Mesothelial cell of epicardium (in vitro differentiated cells): ENCODE results near the gene SYNPO2. TPM values are rescaled to one million over a fixed set of nuclear protein-coding genes. Genes with fewer than 3 reads are reported as not detected.

Experiments
- DNase-seq, 2 experiments: peaks; one replicate each; pipeline ENCODE4 v3.0.0; 2021; ENCODE audit warnings: low spot score in 2 of 2; ENCODE audit not compliant: unreplicated experiment in 2 of 2
- H3K27ac Mint-ChIP-seq: 2 replicates; pipeline ENCODE4 v1.8.0; 2021; ENCODE audit warnings: mixed read lengths
- H3K27me3 Mint-ChIP-seq: 2 replicates; pipeline ENCODE4 v1.8.0; 2021; ENCODE audit warnings: low read depth, mixed read lengths
- H3K36me3 Mint-ChIP-seq: 2 replicates; pipeline ENCODE4 v1.8.0; 2021; ENCODE audit warnings: mixed read lengths
- H3K4me1 Mint-ChIP-seq: 2 replicates; pipeline ENCODE4 v1.8.0; 2021; ENCODE audit warnings: mixed read lengths
- H3K4me3 Mint-ChIP-seq: 2 replicates; pipeline ENCODE4 v1.8.0; 2021; ENCODE audit warnings: mild to moderate bottlenecking, moderate library complexity, mixed read lengths
- H3K9me3 Mint-ChIP-seq: 2 replicates; pipeline ENCODE4 v1.8.0; 2021; ENCODE audit warnings: mixed read lengths
- total RNA-seq: library from RNA; stranded (reverse); gene quantifications from 3 replicates; pipeline ENCODE4 v1.2.1, GENCODE V29; 2021
- TF ChIP-seq, protein P1 (sequence below): fragments of 200-600 bp; sonication (generic); IDR thresholded peaks from one replicate; pipeline ENCODE4 v1.5.0; 2021; ENCODE audit warnings: antibody characterized with exemption; ENCODE audit not compliant: unreplicated experiment

SYNPO2 gene
- total RNA-seq, 1 donor from 2014 or later, result 23.4 TPM

GRCh38 chr4:118953276-118953675 is 64.6 kb downstream of the SYNPO2 start:
- Mint-ChIP-seq H3K4me1 (peaks cover 16% of the 10 kb centered on the region), H3K4me3 (no peak overlapping the region), H3K27ac (no peak overlapping the region), H3K27me3 (no peaks in the 10 kb centered on the region), H3K9me3 (no peaks in the 10 kb centered on the region), H3K36me3 (peaks cover 1% of the 10 kb centered on the region)
- TF ChIP-seq, protein P1, sequence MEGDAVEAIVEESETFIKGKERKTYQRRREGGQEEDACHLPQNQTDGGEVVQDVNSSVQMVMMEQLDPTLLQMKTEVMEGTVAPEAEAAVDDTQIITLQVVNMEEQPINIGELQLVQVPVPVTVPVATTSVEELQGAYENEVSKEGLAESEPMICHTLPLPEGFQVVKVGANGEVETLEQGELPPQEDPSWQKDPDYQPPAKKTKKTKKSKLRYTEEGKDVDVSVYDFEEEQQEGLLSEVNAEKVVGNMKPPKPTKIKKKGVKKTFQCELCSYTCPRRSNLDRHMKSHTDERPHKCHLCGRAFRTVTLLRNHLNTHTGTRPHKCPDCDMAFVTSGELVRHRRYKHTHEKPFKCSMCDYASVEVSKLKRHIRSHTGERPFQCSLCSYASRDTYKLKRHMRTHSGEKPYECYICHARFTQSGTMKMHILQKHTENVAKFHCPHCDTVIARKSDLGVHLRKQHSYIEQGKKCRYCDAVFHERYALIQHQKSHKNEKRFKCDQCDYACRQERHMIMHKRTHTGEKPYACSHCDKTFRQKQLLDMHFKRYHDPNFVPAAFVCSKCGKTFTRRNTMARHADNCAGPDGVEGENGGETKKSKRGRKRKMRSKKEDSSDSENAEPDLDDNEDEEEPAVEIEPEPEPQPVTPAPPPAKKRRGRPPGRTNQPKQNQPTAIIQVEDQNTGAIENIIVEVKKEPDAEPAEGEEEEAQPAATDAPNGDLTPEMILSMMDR, result no peak
- DNase-seq, result no peak

DNA sequence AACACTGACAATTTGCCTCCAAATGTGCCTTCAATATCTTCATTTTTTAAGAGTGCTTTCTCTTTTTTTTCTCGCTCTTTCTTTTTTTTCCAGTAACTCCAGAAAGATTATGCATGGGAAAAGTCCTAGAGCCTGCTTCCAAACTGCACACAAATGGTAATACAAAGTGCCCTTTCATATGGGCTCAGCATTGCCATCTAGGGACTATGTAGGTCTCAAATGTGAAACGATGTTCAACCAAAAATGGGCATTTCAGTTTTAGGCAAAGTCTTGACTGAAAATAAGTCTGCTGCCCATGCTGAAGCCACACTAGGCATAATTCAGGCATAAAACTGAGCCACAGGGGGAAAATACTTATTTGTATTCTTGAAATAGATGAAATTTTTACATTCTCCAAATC is 65.6 kb downstream of the SYNPO2 start:
- H3K27ac Mint-ChIP-seq, result peak overlapping the region; percentile 17
- no peak overlapping the region for H3K4me3 Mint-ChIP-seq
- TF ChIP-seq, protein P1, result no peak
- peaks cover 26% of the 10 kb centered on the region for H3K4me1 Mint-ChIP-seq
- DNase-seq, result no peak
- H3K36me3 Mint-ChIP-seq, result no peaks in the 10 kb centered on the region
- H3K27me3 Mint-ChIP-seq, result no peaks in the 10 kb centered on the region
- H3K9me3 Mint-ChIP-seq, result no peaks in the 10 kb centered on the region

GRCh38 chr4:118955515-118955914 is 66.9 kb downstream of the SYNPO2 start:
- DNase-seq, result no peak
- peak overlapping the region; percentile 0 for H3K27ac Mint-ChIP-seq
- H3K9me3 Mint-ChIP-seq, result no peaks in the 10 kb centered on the region
- no peaks in the 10 kb centered on the region for H3K36me3 Mint-ChIP-seq
- TF ChIP-seq, protein P1, result no peak
- peaks cover 34% of the 10 kb centered on the region for H3K4me1 Mint-ChIP-seq
- H3K4me3 Mint-ChIP-seq, result no peak overlapping the region
- H3K27me3 Mint-ChIP-seq, result no peaks in the 10 kb centered on the region

- H3K4me3 Mint-ChIP-seq, result no peak overlapping the region
- no peaks in the 10 kb centered on the region for H3K36me3 Mint-ChIP-seq
- TF ChIP-seq, protein P1, result no peak
- H3K4me1 Mint-ChIP-seq, result peaks cover 51% of the 10 kb centered on the region
- peak overlapping the region; percentile 78 for H3K27ac Mint-ChIP-seq
- no peak for DNase-seq
- H3K9me3 Mint-ChIP-seq, result no peaks in the 10 kb centered on the region
- H3K27me3 Mint-ChIP-seq, result no peaks in the 10 kb centered on the region
Observed at GRCh38 chr4:118957722-118958445, 69.2 kb downstream of the SYNPO2 start.

GRCh38 chr4:118962540-118962939 is 73.9 kb downstream of the SYNPO2 start:
- no peaks in the 10 kb centered on the region for H3K36me3 Mint-ChIP-seq
- no peak overlapping the region for H3K27ac Mint-ChIP-seq
- H3K9me3 Mint-ChIP-seq, result no peaks in the 10 kb centered on the region
- H3K27me3 Mint-ChIP-seq, result no peaks in the 10 kb centered on the region
- TF ChIP-seq, protein P1, result no peak
- DNase-seq, result no peak
- no peak overlapping the region for H3K4me3 Mint-ChIP-seq
- H3K4me1 Mint-ChIP-seq, result peaks cover 74% of the 10 kb centered on the region
